Measurements from ENCODE around the gene IFNL1.
"Not testable (repeated sequence)": the region's sequence is repeated elsewhere in the genome, so short reads cannot be mapped to it uniquely, and the experiment has no call there.

IFNL1 gene

GRCh38 chr19:39307822-39308530, 11.8 kb downstream of the IFNL1 start:
- TF ChIP-seq POLR2AphosphoS5 (IDR thresholded peaks at IDR 0.05; ENCODE audit: low read depth, low read length) (no peak), PAX5 (IDR thresholded peaks at IDR 0.05; ENCODE audit: insufficient read depth, low read length, severe bottlenecking) (no peak), TAF1 (IDR thresholded peaks at IDR 0.05; ENCODE audit: low read depth, low read length) (no peak), POU2F2 (IDR thresholded peaks at IDR 0.05; ENCODE audit: low read depth, low read length) (no peak), SPI1 (IDR thresholded peaks at IDR 0.05; ENCODE audit: low read depth, low read length) (no peak), POLR2A (IDR thresholded peaks at IDR 0.05; ENCODE audit: low read depth, low read length) (no peak)
- no peak for FAIRE-seq
- DNase-seq (ENCODE audit: insufficient read length, low spot score), result no peak

DNA sequence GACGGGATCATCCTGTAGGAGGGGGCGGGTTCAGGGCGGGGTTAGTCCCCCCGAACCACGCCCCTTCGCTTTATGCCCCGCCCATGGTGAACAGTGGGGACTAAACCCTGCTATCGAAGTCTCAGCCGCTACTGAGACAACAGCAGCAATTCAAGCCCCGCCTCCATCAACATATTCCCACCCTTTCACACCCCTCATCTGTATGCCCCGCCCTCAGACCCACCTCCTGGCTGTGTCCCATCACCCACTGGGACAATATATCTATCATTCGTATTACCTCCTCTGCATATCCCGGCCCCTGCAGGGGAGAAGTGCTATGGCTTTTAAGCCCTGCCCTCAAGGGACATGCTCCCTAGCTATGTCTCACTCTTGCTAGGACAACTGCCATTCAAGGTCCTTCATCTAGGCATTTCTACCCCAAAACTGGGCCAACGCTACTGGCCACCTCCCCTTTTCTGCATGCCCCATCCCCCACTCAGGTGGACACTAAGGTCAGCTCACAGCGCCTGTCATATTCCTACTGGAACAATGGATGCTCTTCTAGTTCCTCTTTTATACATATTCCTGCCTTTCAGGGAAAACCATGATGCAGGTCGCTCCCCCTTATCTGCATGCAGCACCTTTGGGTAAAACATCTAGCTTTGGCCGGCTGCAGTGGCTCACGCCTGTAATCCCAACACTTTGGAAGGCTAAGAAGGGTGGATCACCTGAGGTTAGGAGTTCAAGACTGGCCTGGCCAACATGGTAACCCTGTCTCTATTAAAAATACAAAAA, 12.5 kb downstream of the IFNL1 start:
- DNase-seq (ENCODE audit: insufficient read length, low spot score), result no peak
- no peak for FAIRE-seq
- TF ChIP-seq SPI1 (IDR thresholded peaks at IDR 0.05; ENCODE audit: low read depth, low read length) (no peak), TAF1 (IDR thresholded peaks at IDR 0.05; ENCODE audit: low read depth, low read length) (no peak), POU2F2 (IDR thresholded peaks at IDR 0.05; ENCODE audit: low read depth, low read length) (no peak), POLR2AphosphoS5 (IDR thresholded peaks at IDR 0.05; ENCODE audit: low read depth, low read length) (no peak), POLR2A (IDR thresholded peaks at IDR 0.05; ENCODE audit: low read depth, low read length) (no peak), PAX5 (IDR thresholded peaks at IDR 0.05; ENCODE audit: insufficient read depth, low read length, severe bottlenecking) (no peak)

DNA sequence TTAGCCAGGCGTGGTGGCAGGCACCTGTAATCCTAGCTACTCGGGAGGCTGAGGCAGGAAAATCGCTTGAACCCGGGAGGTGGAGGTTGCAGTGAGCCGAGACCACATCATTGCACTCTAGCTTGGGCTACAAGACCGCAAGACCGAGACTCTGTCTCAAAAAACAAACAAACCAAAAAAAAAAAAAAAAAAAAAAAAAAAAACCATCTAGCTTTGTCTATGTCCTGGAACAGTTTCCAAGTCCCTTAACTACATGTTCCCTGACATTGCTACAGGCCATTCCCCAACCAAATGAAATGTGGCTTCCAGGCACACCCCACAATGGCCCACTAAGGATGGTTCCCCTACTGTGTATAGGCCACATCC, 13.1 kb downstream of the IFNL1 start:
- not testable (repeated sequence) for DNase-seq (ENCODE audit: insufficient read length, low spot score); FAIRE-seq

- DNase-seq (ENCODE audit: insufficient read length, low spot score) (no peak), FAIRE-seq (no peak)
- TF ChIP-seq POLR2AphosphoS5 (IDR thresholded peaks at IDR 0.05; ENCODE audit: low read depth, low read length), result no peak
- TF ChIP-seq PAX5 (IDR thresholded peaks at IDR 0.05; ENCODE audit: insufficient read depth, low read length, severe bottlenecking), result no peak
- TF ChIP-seq POLR2A (IDR thresholded peaks at IDR 0.05; ENCODE audit: low read depth, low read length), result no peak
- TF ChIP-seq SPI1 (IDR thresholded peaks at IDR 0.05; ENCODE audit: low read depth, low read length), result no peak
- no peak for TF ChIP-seq POU2F2 (IDR thresholded peaks at IDR 0.05; ENCODE audit: low read depth, low read length)
- no peak for TF ChIP-seq TAF1 (IDR thresholded peaks at IDR 0.05; ENCODE audit: low read depth, low read length)
Measured at GRCh38 chr19:39310558-39311311, 14.5 kb downstream of the IFNL1 start.

GRCh38 chr19:39314016-39314728, 18.0 kb downstream of the IFNL1 start:
- FAIRE-seq (no peak), DNase-seq (ENCODE audit: insufficient read length, low spot score) (no peak)
- no peak for TF ChIP-seq SPI1 (IDR thresholded peaks at IDR 0.05; ENCODE audit: low read depth, low read length)

GRCh38 chr19:39315933-39316332, 19.7 kb downstream of the IFNL1 start:
- FAIRE-seq, result no peak
- TF ChIP-seq SPI1 (IDR thresholded peaks at IDR 0.05; ENCODE audit: low read depth, low read length), result no peak
- TF ChIP-seq POLR2A (IDR thresholded peaks at IDR 0.05; ENCODE audit: low read depth, low read length), result no peak
- no peak for TF ChIP-seq PAX5 (IDR thresholded peaks at IDR 0.05; ENCODE audit: insufficient read depth, low read length, severe bottlenecking)
- TF ChIP-seq POU2F2 (IDR thresholded peaks at IDR 0.05; ENCODE audit: low read depth, low read length), result no peak
- TF ChIP-seq POLR2AphosphoS5 (IDR thresholded peaks at IDR 0.05; ENCODE audit: low read depth, low read length), result no peak
- TF ChIP-seq TAF1 (IDR thresholded peaks at IDR 0.05; ENCODE audit: low read depth, low read length), result no peak
- no peak for DNase-seq (ENCODE audit: insufficient read length, low spot score)

- DNase-seq (ENCODE audit: insufficient read length, low spot score), result no peak
- TF ChIP-seq TAF1 (IDR thresholded peaks at IDR 0.05; ENCODE audit: low read depth, low read length) (no peak), SPI1 (IDR thresholded peaks at IDR 0.05; ENCODE audit: low read depth, low read length) (no peak), PAX5 (IDR thresholded peaks at IDR 0.05; ENCODE audit: insufficient read depth, low read length, severe bottlenecking) (no peak), POU2F2 (IDR thresholded peaks at IDR 0.05; ENCODE audit: low read depth, low read length) (no peak), POLR2AphosphoS5 (IDR thresholded peaks at IDR 0.05; ENCODE audit: low read depth, low read length) (no peak), POLR2A (IDR thresholded peaks at IDR 0.05; ENCODE audit: low read depth, low read length) (no peak)
- FAIRE-seq, result peak; percentile 50
Measured at GRCh38 chr19:39316627-39317321, 20.6 kb downstream of the IFNL1 start.

DNA sequence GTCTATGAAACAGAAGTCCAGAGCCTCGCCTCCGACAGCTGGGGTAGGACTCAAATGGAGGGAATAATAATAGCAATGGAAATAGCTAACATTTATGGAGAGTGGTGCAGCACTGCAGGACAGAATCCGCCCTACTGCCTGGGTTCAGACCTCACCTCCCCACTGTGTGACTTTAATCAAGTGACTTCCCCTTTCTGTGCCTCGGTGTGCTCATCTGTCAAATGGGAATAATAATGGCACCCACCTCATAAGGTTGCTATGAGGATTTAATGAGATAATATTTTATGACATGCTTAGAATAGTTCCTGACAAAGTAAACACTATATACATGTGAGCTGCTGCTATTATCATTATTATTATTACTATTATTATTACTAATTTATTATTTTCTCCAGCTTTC, 21.3 kb downstream of the IFNL1 start:
- FAIRE-seq, result no peak
- no peak for TF ChIP-seq POLR2A (IDR thresholded peaks at IDR 0.05; ENCODE audit: low read depth, low read length)
- no peak for TF ChIP-seq POU2F2 (IDR thresholded peaks at IDR 0.05; ENCODE audit: low read depth, low read length)
- DNase-seq (ENCODE audit: insufficient read length, low spot score), result no peak

GRCh38 chr19:39318071-39318470, 21.9 kb downstream of the IFNL1 start:
- FAIRE-seq (no peak), DNase-seq (ENCODE audit: insufficient read length, low spot score) (no peak)
- TF ChIP-seq POLR2AphosphoS5 (IDR thresholded peaks at IDR 0.05; ENCODE audit: low read depth, low read length) (no peak), SPI1 (IDR thresholded peaks at IDR 0.05; ENCODE audit: low read depth, low read length) (no peak), POLR2A (IDR thresholded peaks at IDR 0.05; ENCODE audit: low read depth, low read length) (no peak), POU2F2 (IDR thresholded peaks at IDR 0.05; ENCODE audit: low read depth, low read length) (no peak)

All from GM12891 (cell line).